HCT116 (cell line): ENCODE results near the gene NEMP1.

Experiments used
- ATF3 ChIP-seq: IDR thresholded peaks from 2 replicates; pipeline ENCODE4 v1.6.1; 2012
- CTCF ChIP-seq, 3 experiments: fragments of 200-600 bp in 1 of 3; sonication (generic) in 1 of 3; IDR thresholded peaks in 2 of 3; conservative IDR thresholded peaks in 1 of 3; 2 replicates each; pipeline ENCODE4 v1.5.1; 2012 to 2017; ENCODE audit warnings: low read depth in 2 of 3, low read length in 2 of 3, antibody characterized with exemption in 1 of 3, borderline replicate concordance in 1 of 3, control low read depth in 1 of 3, mild to moderate bottlenecking in 1 of 3, mixed read lengths in 1 of 3, mixed run types in 1 of 3, moderate library complexity in 1 of 3; ENCODE audit not compliant: insufficient read depth in 1 of 3
- EGR1 ChIP-seq: IDR thresholded peaks from 2 replicates; pipeline ENCODE4 v1.6.1; 2012; ENCODE audit warnings: low read depth
- EZH2 ChIP-seq: fragments of 200-600 bp; sonication (generic); IDR thresholded peaks from 2 replicates; pipeline ENCODE4 v1.6.1; 2017; ENCODE audit warnings: antibody characterized with exemption, mixed run types
- MAX ChIP-seq: IDR thresholded peaks from 2 replicates; pipeline ENCODE4 v1.6.1; 2012
- POLR2AphosphoS5 ChIP-seq: IDR thresholded peaks from 2 replicates; pipeline ENCODE4 v1.6.1; 2011; ENCODE audit warnings: mild to moderate bottlenecking, low read depth, low read length, moderate library complexity
- RAD21 ChIP-seq: IDR thresholded peaks from 2 replicates; pipeline ENCODE4 v1.6.1; 2012; ENCODE audit warnings: low read depth, mild to moderate bottlenecking
- REST ChIP-seq: IDR thresholded peaks from 2 replicates; pipeline ENCODE4 v1.6.1; 2012; ENCODE audit warnings: low read depth
- SP1 ChIP-seq: IDR thresholded peaks from 2 replicates; pipeline ENCODE4 v1.6.1; 2012; ENCODE audit warnings: low read depth
- TCF7L2 ChIP-seq: IDR thresholded peaks from 2 replicates; pipeline ENCODE4 v1.7.0; 2011; ENCODE audit warnings: borderline replicate concordance, inconsistent platforms; ENCODE audit not compliant: insufficient read depth, insufficient read length; ENCODE audit errors: extremely low read depth

- TF ChIP-seq CTCF (IDR thresholded peaks at IDR 0.05 in 2 of 3, conservative IDR thresholded peaks at IDR 0.05 in 1 of 3; ENCODE audit: borderline replicate concordance in 1 of 3, insufficient read depth in 1 of 3, low read depth in 2 of 3, low read length in 2 of 3) (no peak), REST (no peak), RAD21 (no peak), POLR2AphosphoS5 (no peak), EZH2 (no peak), SP1 (no peak; the same call in 1 of the 2 replicates), TCF7L2 (no peak), EGR1 (no peak), MAX (no peak), ATF3 (no peak)
Observed at GRCh38 chr12:57101892-57102695, 23.5 kb upstream of the NEMP1 start.
